Thyroid gland (tissue), 4 donors: Measurements from ENCODE around the gene RPLP1.

Experiments used
- POLR2A ChIP-seq, 2 donors: fragments of 450-650 bp; IDR thresholded peaks; one replicate each; pipeline ENCODE4 v1.6.1; 2017; ENCODE audit warnings: antibody characterized with exemption in 2 of 2, mild to moderate bottlenecking in 2 of 2, moderate library complexity in 1 of 2
- TF ChIP-seq, protein P1 (sequence below), 6 experiments: fragments of 200-600 bp in 3 of 6; fragments of 450-650 bp in 3 of 6; sonication (generic) in 3 of 6; IDR thresholded peaks; one replicate each; pipeline ENCODE4 v1.5.1; 2016 to 2019; ENCODE audit warnings: antibody characterized with exemption in 6 of 6, mild to moderate bottlenecking in 2 of 6, inconsistent platforms in 1 of 6, moderate library complexity in 1 of 6

DNA sequence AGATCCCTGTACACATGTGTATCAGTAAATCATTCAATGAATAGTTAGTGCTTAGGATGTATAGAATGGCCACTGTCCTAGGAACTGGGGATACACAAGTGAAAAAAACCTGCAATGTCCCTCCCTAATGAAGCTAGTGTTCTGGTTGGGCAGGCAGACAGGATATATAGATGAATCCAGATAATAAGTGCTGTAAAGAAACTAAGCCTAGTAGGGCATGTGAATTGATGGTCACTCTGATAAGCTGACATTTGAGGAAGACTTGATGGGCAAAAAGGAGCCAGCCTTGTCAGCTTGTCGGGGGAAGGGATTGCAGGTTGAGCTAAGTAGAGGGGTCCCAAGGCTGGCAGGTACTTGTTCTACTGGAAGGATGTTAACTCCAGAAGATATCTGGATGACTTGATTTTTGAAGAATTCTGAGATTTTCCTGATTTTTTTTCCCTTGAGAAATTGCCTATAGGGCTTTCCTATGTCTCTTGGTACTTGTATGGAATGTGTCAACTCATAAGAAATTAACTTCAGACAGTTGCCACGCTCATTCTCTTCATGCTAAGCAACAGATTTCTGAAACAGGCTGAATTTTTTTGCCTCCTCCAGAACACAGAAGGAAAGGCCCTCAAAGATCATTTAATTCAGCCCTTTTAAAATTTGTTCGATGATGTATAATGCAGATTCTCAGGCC is 44.8 kb upstream of the RPLP1 start:
- TF ChIP-seq, protein P1, sequence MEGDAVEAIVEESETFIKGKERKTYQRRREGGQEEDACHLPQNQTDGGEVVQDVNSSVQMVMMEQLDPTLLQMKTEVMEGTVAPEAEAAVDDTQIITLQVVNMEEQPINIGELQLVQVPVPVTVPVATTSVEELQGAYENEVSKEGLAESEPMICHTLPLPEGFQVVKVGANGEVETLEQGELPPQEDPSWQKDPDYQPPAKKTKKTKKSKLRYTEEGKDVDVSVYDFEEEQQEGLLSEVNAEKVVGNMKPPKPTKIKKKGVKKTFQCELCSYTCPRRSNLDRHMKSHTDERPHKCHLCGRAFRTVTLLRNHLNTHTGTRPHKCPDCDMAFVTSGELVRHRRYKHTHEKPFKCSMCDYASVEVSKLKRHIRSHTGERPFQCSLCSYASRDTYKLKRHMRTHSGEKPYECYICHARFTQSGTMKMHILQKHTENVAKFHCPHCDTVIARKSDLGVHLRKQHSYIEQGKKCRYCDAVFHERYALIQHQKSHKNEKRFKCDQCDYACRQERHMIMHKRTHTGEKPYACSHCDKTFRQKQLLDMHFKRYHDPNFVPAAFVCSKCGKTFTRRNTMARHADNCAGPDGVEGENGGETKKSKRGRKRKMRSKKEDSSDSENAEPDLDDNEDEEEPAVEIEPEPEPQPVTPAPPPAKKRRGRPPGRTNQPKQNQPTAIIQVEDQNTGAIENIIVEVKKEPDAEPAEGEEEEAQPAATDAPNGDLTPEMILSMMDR (IDR thresholded peaks at IDR 0.05), result no peak
- TF ChIP-seq POLR2A (IDR thresholded peaks at IDR 0.05), result no peak
